NCI-H1930 (cell line): ENCODE data around the gene ADI1.
"Not testable (repeated sequence)": the region's sequence is repeated elsewhere in the genome, so short reads cannot be mapped to it uniquely, and the experiment has no call there.

Experiments
- DNase-seq, 2 experiments: peaks; one replicate each; lab custom pipeline; 2025; lab: John Stamatoyannopoulos, UW

The ADI1 gene

GRCh38 chr2:3463186-3463835 lies 56.0 kb downstream of the ADI1 start:
- no peak for DNase-seq

- DNase-seq = no peak
Measured at GRCh38 chr2:3462493-3463104, 56.7 kb downstream of the ADI1 start.

- DNase-seq = peak in 1 of 2 experiments; percentile 26
Measured at GRCh38 chr2:3461801-3462492, 57.4 kb downstream of the ADI1 start.

- DNase-seq = no peak
Measured at GRCh38 chr2:3460831-3461800, 58.2 kb downstream of the ADI1 start.

- DNase-seq = no peak
Measured at GRCh38 chr2:3460156-3460555, 59.2 kb downstream of the ADI1 start.

GRCh38 chr2:3459185-3460015 lies 59.9 kb downstream of the ADI1 start:
- no peak for DNase-seq

GRCh38 chr2:3458396-3459184 lies 60.7 kb downstream of the ADI1 start:
- no peak for DNase-seq

GRCh38 chr2:3457524-3458395 lies 61.6 kb downstream of the ADI1 start:
- no peak for DNase-seq

- DNase-seq = no peak
Measured at GRCh38 chr2:3456125-3456524, 63.2 kb downstream of the ADI1 start.

GRCh38 chr2:3454802-3455201 lies 64.5 kb downstream of the ADI1 start:
- DNase-seq = no peak

- DNase-seq = not testable (repeated sequence)
Measured at GRCh38 chr2:3454005-3454404, 65.3 kb downstream of the ADI1 start.

- DNase-seq = no peak
Measured at GRCh38 chr2:3453190-3453999, 65.9 kb downstream of the ADI1 start.

GRCh38 chr2:3451926-3452671 lies 67.2 kb downstream of the ADI1 start:
- DNase-seq = no peak

- DNase-seq = no peak
Measured at GRCh38 chr2:3451169-3451568, 68.2 kb downstream of the ADI1 start.

- DNase-seq = no peak
Measured at GRCh38 chr2:3450385-3451010, 68.8 kb downstream of the ADI1 start.

GRCh38 chr2:3449936-3450335 lies 69.4 kb downstream of the ADI1 start:
- no peak for DNase-seq

- DNase-seq = no peak
Measured at GRCh38 chr2:3449086-3449485, 70.2 kb downstream of the ADI1 start.
